HepG2 (cell line): ENCODE results near the gene SAMD10. TPM values are rescaled to one million over a fixed set of nuclear protein-coding genes. Genes with fewer than 3 reads are reported as not detected.

ENCODE experiments used
- CHCHD3 ChIP-seq: sonication (generic); formaldehyde crosslinking; IDR thresholded peaks from 2 replicates; pipeline ENCODE4 v1.8.0; 2022; ENCODE audit warnings: mild to moderate bottlenecking, missing genetic modification reagents, moderate library complexity
- HNF4G ChIP-seq, 2 experiments: sonication (generic) in 1 of 2; formaldehyde crosslinking in 1 of 2; IDR thresholded peaks; 2 replicates each; pipeline versions ENCODE4 v1.4.0 to v1.6.1; 2011 to 2020; ENCODE audit warnings: borderline replicate concordance in 2 of 2, low read depth in 2 of 2, mild to moderate bottlenecking in 2 of 2, low read length in 1 of 2, missing genetic modification reagents in 1 of 2, moderate library complexity in 1 of 2
- KAT8 ChIP-seq: IDR thresholded peaks from 2 replicates; pipeline ENCODE4 v1.6.1; 2016; ENCODE audit warnings: missing genetic modification reagents, missing compliant biosample characterization
- MXD3 ChIP-seq: IDR thresholded peaks from 2 replicates; pipeline ENCODE4 v1.6.1; 2016; ENCODE audit warnings: mild to moderate bottlenecking, missing biosample characterization, missing genetic modification reagents
- SATB2 ChIP-seq: sonication (generic); formaldehyde crosslinking; IDR thresholded peaks from 2 replicates; pipeline ENCODE4 v1.5.0; 2020; ENCODE audit warnings: missing genetic modification reagents
- SRSF1 ChIP-seq: fragments of 200-400 bp; formaldehyde crosslinking; optimal IDR thresholded peaks from 2 replicates; pipeline ENCODE3; 2017; ENCODE audit warnings: mild to moderate bottlenecking, low read depth, low read length, moderate library complexity
- TAF15 ChIP-seq: fragments of 200-400 bp; formaldehyde crosslinking; IDR thresholded peaks from one replicate; pipeline ENCODE4 v1.6.1; 2018; ENCODE audit warnings: mild to moderate bottlenecking, low read depth, low read length; ENCODE audit not compliant: poor library complexity, severe bottlenecking
- TFDP1 ChIP-seq: IDR thresholded peaks from 2 replicates; pipeline ENCODE4 v1.6.1; 2016; ENCODE audit warnings: missing compliant biosample characterization, missing genetic modification reagents, borderline replicate concordance
- ZNF225 ChIP-seq: sonication (generic); formaldehyde crosslinking; IDR thresholded peaks from 2 replicates; pipeline ENCODE4 v1.4.0; 2020; ENCODE audit warnings: mild to moderate bottlenecking, missing genetic modification reagents
- ZNF280B ChIP-seq: sonication (generic); formaldehyde crosslinking; IDR thresholded peaks from 2 replicates; pipeline ENCODE4 v1.5.0; 2020; ENCODE audit warnings: missing genetic modification reagents, mild to moderate bottlenecking, borderline replicate concordance
- ZNF468 ChIP-seq: sonication (generic); formaldehyde crosslinking; IDR thresholded peaks from 2 replicates; pipeline ENCODE4 v1.8.0; 2022; ENCODE audit warnings: mild to moderate bottlenecking, moderate library complexity, missing genetic modification reagents
- ZSCAN12 ChIP-seq: sonication (generic); formaldehyde crosslinking; IDR thresholded peaks from 2 replicates; pipeline ENCODE4 v1.9.0; 2021; ENCODE audit warnings: mild to moderate bottlenecking, missing genetic modification reagents
- polyA plus RNA-seq, 8 experiments: library from polyadenylated mRNA; depleted of rRNA in 3 of 8; stranded (reverse) in 7 of 8; unstranded in 1 of 8; fragments of >200 nt; fragmentation: Illumina TruSeq in 4 of 8; extraction: Trizol in 4 of 8; gene quantifications; 2 replicates each; pipeline versions ENCODE4 v1.2.1 to v1.2.3, GENCODE V29; 2011 to 2016; ENCODE audit warnings: low read depth in 4 of 8, missing spikeins in 1 of 8, mixed read lengths in 1 of 8; ENCODE audit not compliant: insufficient read depth in 1 of 8
- total RNA-seq, 5 experiments: library from RNA; depleted of rRNA; stranded (reverse); fragments of >200 nt; fragmentation: Illumina TruSeq; extraction: Trizol; gene quantifications; 2 replicates each; pipeline ENCODE4 v1.2.3, GENCODE V29; 2016; ENCODE audit warnings: low read depth in 1 of 5
- TF ChIP-seq, protein P1 (sequence below): sonication (generic); formaldehyde crosslinking; IDR thresholded peaks from 2 replicates; pipeline ENCODE4 v1.5.0; 2020; ENCODE audit warnings: missing genetic modification reagents
- TF ChIP-seq, protein P2 (sequence below): sonication (generic); formaldehyde crosslinking; IDR thresholded peaks from 2 replicates; pipeline ENCODE4 v1.5.0; 2020; ENCODE audit warnings: missing genetic modification reagents
- TF ChIP-seq, protein P3 (sequence below): sonication (generic); formaldehyde crosslinking; IDR thresholded peaks from 2 replicates; pipeline ENCODE4 v1.5.1; 2020; ENCODE audit warnings: mild to moderate bottlenecking, missing genetic modification reagents, borderline replicate concordance

SAMD10 gene
- total and polyA plus RNA-seq, 2 of the 13 experiments (the other 11 are each of a cell fraction or from before 2014, with no cell fraction given), result 6.1 to 11.0 TPM

GRCh38 chr20:63979557-63980316, at the start of gene SAMD10 (continued):
- 0 out of 2 replicates have a peak, but pooled peaks have one; percentile 16 for TF ChIP-seq TFDP1 (CRISPR knock-in tag)
- TF ChIP-seq CHCHD3 (CRISPR knock-in tag), result 0 out of 2 replicates have a peak, but pooled peaks have one; percentile 64
- TF ChIP-seq HNF4G (IDR thresholded peaks at IDR 0.05; ENCODE audit: borderline replicate concordance, low read depth, low read length), result no peak
- TF ChIP-seq HNF4G (CRISPR knock-in tag; IDR thresholded peaks at IDR 0.05; ENCODE audit: borderline replicate concordance, low read depth), result peak; percentile 30; the same call in 1 of the 2 replicates
- TF ChIP-seq KAT8, result peak; percentile 35; the same call in 1 of the 2 replicates
- peak; percentile 62 for TF ChIP-seq TAF15
- TF ChIP-seq, protein P1, sequence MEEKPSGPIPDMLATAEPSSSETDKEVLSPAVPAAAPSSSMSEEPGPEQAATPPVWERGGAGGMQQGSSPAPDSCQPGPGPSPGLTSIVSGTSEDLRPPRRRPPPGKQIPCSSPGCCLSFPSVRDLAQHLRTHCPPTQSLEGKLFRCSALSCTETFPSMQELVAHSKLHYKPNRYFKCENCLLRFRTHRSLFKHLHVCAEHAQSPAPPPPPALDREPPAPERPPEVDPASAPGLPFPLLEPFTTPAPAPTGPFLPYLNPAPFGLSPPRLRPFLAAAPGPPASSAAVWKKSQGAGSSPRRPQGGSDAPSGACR (CRISPR knock-in tag), result no peak
- TF ChIP-seq ZNF468, result peak; percentile 33
- peak; percentile 85 for TF ChIP-seq ZNF280B (CRISPR knock-in tag)
- TF ChIP-seq MXD3 (CRISPR knock-in tag), result peak; percentile 25; the same call in 1 of the 2 replicates
- TF ChIP-seq, protein P2, sequence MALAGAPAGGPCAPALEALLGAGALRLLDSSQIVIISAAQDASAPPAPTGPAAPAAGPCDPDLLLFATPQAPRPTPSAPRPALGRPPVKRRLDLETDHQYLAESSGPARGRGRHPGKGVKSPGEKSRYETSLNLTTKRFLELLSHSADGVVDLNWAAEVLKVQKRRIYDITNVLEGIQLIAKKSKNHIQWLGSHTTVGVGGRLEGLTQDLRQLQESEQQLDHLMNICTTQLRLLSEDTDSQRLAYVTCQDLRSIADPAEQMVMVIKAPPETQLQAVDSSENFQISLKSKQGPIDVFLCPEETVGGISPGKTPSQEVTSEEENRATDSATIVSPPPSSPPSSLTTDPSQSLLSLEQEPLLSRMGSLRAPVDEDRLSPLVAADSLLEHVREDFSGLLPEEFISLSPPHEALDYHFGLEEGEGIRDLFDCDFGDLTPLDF (CRISPR knock-in tag), result no peak
- TF ChIP-seq, protein P3, sequence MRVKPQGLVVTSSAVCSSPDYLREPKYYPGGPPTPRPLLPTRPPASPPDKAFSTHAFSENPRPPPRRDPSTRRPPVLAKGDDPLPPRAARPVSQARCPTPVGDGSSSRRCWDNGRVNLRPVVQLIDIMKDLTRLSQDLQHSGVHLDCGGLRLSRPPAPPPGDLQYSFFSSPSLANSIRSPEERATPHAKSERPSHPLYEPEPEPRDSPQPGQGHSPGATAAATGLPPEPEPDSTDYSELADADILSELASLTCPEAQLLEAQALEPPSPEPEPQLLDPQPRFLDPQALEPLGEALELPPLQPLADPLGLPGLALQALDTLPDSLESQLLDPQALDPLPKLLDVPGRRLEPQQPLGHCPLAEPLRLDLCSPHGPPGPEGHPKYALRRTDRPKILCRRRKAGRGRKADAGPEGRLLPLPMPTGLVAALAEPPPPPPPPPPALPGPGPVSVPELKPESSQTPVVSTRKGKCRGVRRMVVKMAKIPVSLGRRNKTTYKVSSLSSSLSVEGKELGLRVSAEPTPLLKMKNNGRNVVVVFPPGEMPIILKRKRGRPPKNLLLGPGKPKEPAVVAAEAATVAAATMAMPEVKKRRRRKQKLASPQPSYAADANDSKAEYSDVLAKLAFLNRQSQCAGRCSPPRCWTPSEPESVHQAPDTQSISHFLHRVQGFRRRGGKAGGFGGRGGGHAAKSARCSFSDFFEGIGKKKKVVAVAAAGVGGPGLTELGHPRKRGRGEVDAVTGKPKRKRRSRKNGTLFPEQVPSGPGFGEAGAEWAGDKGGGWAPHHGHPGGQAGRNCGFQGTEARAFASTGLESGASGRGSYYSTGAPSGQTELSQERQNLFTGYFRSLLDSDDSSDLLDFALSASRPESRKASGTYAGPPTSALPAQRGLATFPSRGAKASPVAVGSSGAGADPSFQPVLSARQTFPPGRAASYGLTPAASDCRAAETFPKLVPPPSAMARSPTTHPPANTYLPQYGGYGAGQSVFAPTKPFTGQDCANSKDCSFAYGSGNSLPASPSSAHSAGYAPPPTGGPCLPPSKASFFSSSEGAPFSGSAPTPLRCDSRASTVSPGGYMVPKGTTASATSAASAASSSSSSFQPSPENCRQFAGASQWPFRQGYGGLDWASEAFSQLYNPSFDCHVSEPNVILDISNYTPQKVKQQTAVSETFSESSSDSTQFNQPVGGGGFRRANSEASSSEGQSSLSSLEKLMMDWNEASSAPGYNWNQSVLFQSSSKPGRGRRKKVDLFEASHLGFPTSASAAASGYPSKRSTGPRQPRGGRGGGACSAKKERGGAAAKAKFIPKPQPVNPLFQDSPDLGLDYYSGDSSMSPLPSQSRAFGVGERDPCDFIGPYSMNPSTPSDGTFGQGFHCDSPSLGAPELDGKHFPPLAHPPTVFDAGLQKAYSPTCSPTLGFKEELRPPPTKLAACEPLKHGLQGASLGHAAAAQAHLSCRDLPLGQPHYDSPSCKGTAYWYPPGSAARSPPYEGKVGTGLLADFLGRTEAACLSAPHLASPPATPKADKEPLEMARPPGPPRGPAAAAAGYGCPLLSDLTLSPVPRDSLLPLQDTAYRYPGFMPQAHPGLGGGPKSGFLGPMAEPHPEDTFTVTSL (CRISPR knock-in tag), result no peak
- TF ChIP-seq ZNF225, result peak; percentile 80
- 0 out of 2 replicates have a peak, but pooled peaks have one; percentile 22 for TF ChIP-seq SATB2
- peak; percentile 86 for TF ChIP-seq SRSF1
- TF ChIP-seq ZSCAN12 (CRISPR knock-in tag), result no peak
